ENCODE data around the gene UGT2A2. TPM values are rescaled to one million over a fixed set of nuclear protein-coding genes. Genes with fewer than 3 reads are reported as not detected.

Gene UGT2A2
- total RNA-seq, 4 donors from 2014 or later: not detected

GRCh38 chr4:69576251-69576877, 63.1 kb downstream of the UGT2A2 start:
- Histone ChIP-seq H3K4me3 (no peak overlapping the region), H3K36me3 (no peaks in the 10 kb centered on the region), H3K4me1 (no peaks in the 10 kb centered on the region), H3K9me3 (no peaks in the 10 kb centered on the region), H3K27me3 (no peaks in the 10 kb centered on the region), H3K27ac (no peak overlapping the region)
- 80 to 93% methylated on average over 1 to 19 of the region's 24 CpGs for WGBS, 2 donors (ENCODE audit: low coverage in 1 of 2)
- in situ Hi-C loops (cut with MboI; ENCODE audit: low pct_ligation_motif_present in 1 of 4, low pct_unique_long_range_greater_than_20kb in 1 of 4, low sequenced_read_pairs in 3 of 4) (no loop called here), intact Hi-C loops (cut with DNase I; ENCODE audit: low total_unique reads) (no loop called here)
- no peak for TF ChIP-seq POLR2A (IDR thresholded peaks at IDR 0.05)
- TF ChIP-seq CTCF (IDR thresholded peaks at IDR 0.05): no peak
- no peak for TF ChIP-seq POLR2AphosphoS5 (IDR thresholded peaks at IDR 0.05)
- TF ChIP-seq EP300 (IDR thresholded peaks at IDR 0.05; ENCODE audit: low read depth): no peak
- DNase-seq: no peak

DNA sequence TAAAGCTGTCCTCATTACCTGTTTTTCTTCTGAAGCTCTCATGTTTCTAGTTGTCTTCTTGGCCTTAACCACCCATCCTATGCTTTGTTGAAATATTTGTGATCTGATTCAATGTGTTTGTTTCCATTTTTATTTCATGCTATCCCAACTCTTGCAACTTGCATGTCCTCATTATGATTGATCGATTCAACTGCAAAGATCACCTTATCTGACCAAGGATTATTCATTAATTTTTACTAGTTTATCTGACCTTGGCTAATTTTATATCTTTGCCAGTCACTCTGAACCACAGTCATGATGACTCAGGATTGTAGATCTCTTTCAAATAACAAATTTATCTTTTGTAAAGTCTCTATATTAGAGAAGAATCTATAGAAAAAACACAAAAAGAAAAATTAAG, 70.7 kb downstream of the UGT2A2 start:
- intact Hi-C loops (cut with DNase I; ENCODE audit: low total_unique reads): no loop called here
- Histone ChIP-seq H3K36me3 (no peaks in the 10 kb centered on the region), H3K27me3 (no peaks in the 10 kb centered on the region), H3K9me3 (no peaks in the 10 kb centered on the region), H3K4me3 (no peak overlapping the region), H3K4me1 (no peaks in the 10 kb centered on the region), H3K27ac (no peak overlapping the region)
- 84 to 100% methylated on average over 1 of the region's 1 CpG for WGBS, 2 donors (ENCODE audit: low coverage in 1 of 2)
- TF ChIP-seq POLR2AphosphoS5 (IDR thresholded peaks at IDR 0.05) (no peak), CTCF (IDR thresholded peaks at IDR 0.05) (no peak), EP300 (IDR thresholded peaks at IDR 0.05; ENCODE audit: low read depth) (no peak), POLR2A (IDR thresholded peaks at IDR 0.05) (no peak)
- no peak for DNase-seq
- in situ Hi-C loops (cut with MboI; ENCODE audit: low pct_ligation_motif_present in 1 of 4, low pct_unique_long_range_greater_than_20kb in 1 of 4, low sequenced_read_pairs in 3 of 4): no loop called here

- in situ Hi-C loops (cut with MboI; ENCODE audit: low pct_ligation_motif_present in 1 of 4, low pct_unique_long_range_greater_than_20kb in 1 of 4, low sequenced_read_pairs in 3 of 4) (no loop called here), intact Hi-C loops (cut with DNase I; ENCODE audit: low total_unique reads) (no loop called here)
- no peaks in the 10 kb centered on the region for H3K27me3 ChIP-seq
- no peak overlapping the region for H3K27ac ChIP-seq
- no peaks in the 10 kb centered on the region for H3K4me1 ChIP-seq
- no peak overlapping the region for H3K4me3 ChIP-seq
- H3K36me3 ChIP-seq: no peaks in the 10 kb centered on the region
- 57 to 62% methylated on average over 2 of the region's 2 CpGs for WGBS, 2 donors (ENCODE audit: low coverage in 1 of 2)
- no peaks in the 10 kb centered on the region for H3K9me3 ChIP-seq
- no peak for DNase-seq
- TF ChIP-seq POLR2AphosphoS5 (IDR thresholded peaks at IDR 0.05) (no peak), CTCF (IDR thresholded peaks at IDR 0.05) (no peak), EP300 (IDR thresholded peaks at IDR 0.05; ENCODE audit: low read depth) (no peak), POLR2A (IDR thresholded peaks at IDR 0.05) (no peak)
Observed at GRCh38 chr4:69563424-69563823, 76.0 kb downstream of the UGT2A2 start.

DNA sequence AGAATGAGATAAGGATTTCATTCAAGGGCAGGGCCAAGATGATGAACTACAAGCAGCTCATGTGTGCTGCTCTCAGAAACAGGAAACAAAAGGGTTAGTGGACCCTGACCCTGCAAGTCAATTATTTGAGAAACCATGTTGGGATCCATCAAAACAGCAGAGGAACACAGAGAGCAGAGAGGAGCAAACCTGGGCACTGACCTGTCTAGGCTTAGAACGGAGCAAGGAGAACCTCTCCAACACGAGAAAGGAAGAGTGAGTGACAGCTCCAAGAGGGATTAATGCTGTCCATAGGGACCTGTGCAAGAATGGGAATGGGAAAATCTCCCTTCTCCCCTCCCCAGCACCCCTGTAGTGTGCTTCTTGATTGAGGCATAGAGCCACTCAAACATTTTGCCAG, 89.8 kb downstream of the UGT2A2 start:
- Histone ChIP-seq H3K9me3 (no peaks in the 10 kb centered on the region), H3K36me3 (no peaks in the 10 kb centered on the region), H3K27ac (no peak overlapping the region), H3K27me3 (no peaks in the 10 kb centered on the region), H3K4me1 (no peaks in the 10 kb centered on the region), H3K4me3 (no peak overlapping the region)
- in situ Hi-C loops (cut with MboI; ENCODE audit: low pct_ligation_motif_present in 1 of 4, low pct_unique_long_range_greater_than_20kb in 1 of 4, low sequenced_read_pairs in 3 of 4): no loop called here
- 66 to 75% methylated on average over 2 of the region's 2 CpGs for WGBS, 2 donors (ENCODE audit: low coverage in 1 of 2)
- TF ChIP-seq POLR2AphosphoS5 (IDR thresholded peaks at IDR 0.05) (no peak), POLR2A (IDR thresholded peaks at IDR 0.05) (no peak), EP300 (IDR thresholded peaks at IDR 0.05; ENCODE audit: low read depth) (no peak), CTCF (IDR thresholded peaks at IDR 0.05) (no peak)
- no peak for DNase-seq
- intact Hi-C loops (cut with DNase I; ENCODE audit: low total_unique reads): no loop called here

Measured in transverse colon (tissue), 4 donors.